Peyer's patch (tissue), 4 donors: ENCODE results near the gene PLCD4.

ENCODE experiments used
- POLR2A ChIP-seq, 2 donors: fragments of 450-650 bp; IDR thresholded peaks; one replicate each; pipeline ENCODE4 v1.5.1; 2017; ENCODE audit warnings: antibody characterized with exemption in 2 of 2, mild to moderate bottlenecking in 2 of 2, moderate library complexity in 2 of 2
- TF ChIP-seq, protein P1 (sequence below), 6 experiments: fragments of 450-650 bp in 4 of 6; fragments of 200-600 bp in 2 of 6; sonication (generic) in 1 of 6; IDR thresholded peaks; one replicate each; pipeline ENCODE4 v1.5.1; 2017 to 2019; ENCODE audit warnings: antibody characterized with exemption in 6 of 6, mild to moderate bottlenecking in 3 of 6, moderate library complexity in 1 of 6

DNA sequence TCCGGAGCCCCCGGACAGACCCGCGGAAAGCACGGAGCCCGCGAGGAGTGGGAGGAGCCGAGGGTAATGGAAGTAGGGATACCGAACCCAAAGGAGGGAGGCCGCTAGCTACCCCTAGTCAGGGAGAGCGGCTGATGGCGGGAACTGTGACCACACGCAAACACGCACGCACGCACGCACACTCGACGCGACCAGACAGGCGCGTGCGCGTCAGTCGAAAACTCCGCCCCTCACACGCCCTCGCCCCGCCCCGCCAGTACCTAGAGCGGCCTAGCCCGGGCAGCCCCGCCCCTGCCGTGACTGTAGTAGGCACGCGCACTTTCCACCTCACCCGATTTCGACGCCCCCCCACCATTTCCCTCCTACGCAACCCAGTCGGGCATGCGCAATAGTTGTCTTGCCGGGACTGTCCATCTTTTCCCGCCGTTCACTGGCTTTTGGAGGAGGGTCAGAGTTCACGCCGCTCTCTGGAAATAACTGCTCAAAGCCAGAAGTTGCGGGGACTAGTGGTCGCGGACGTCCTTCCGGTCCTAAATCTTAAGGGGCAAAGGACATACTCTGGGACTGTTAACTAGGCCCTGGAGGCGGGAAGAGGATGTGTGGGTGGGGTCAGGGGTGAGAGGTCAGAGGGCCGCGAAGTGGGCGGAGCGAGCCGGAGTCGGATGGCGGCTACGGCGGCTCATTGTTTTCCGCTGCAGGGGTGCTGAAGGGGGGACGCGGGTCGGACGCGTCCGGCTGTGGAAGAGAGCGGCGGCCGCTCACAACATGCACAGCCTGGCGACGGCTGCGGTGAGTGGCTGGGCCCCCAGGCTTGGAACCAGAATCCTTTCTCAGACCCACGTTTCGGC lies 39.3 kb upstream of the PLCD4 start, which contains the start of the genes CNOT9 and USP37:
- TF ChIP-seq, protein P1, sequence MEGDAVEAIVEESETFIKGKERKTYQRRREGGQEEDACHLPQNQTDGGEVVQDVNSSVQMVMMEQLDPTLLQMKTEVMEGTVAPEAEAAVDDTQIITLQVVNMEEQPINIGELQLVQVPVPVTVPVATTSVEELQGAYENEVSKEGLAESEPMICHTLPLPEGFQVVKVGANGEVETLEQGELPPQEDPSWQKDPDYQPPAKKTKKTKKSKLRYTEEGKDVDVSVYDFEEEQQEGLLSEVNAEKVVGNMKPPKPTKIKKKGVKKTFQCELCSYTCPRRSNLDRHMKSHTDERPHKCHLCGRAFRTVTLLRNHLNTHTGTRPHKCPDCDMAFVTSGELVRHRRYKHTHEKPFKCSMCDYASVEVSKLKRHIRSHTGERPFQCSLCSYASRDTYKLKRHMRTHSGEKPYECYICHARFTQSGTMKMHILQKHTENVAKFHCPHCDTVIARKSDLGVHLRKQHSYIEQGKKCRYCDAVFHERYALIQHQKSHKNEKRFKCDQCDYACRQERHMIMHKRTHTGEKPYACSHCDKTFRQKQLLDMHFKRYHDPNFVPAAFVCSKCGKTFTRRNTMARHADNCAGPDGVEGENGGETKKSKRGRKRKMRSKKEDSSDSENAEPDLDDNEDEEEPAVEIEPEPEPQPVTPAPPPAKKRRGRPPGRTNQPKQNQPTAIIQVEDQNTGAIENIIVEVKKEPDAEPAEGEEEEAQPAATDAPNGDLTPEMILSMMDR (IDR thresholded peaks at IDR 0.05), result peak in 3 of 6 experiments; percentile 27 to 36 (median 33)
- peak in 1 of 2 donors; percentile 79 for TF ChIP-seq POLR2A (IDR thresholded peaks at IDR 0.05)
